Neural progenitor cell (in vitro differentiated cells): ENCODE results near the gene PPFIA2. TPM values are rescaled to one million over a fixed set of nuclear protein-coding genes. Genes with fewer than 3 reads are reported as not detected.

Experiments used
- DNase-seq: peaks from one replicate; pipeline ENCODE4 v3.0.0-alpha.2; 2016; ENCODE audit warnings: low spot score
- H2AFZ ChIP-seq: fragments of 200-600 bp; sonication (generic); replicated peaks from 2 replicates; pipeline ENCODE4 v1.6.1; 2016; ENCODE audit warnings: antibody characterized with exemption
- H3F3A ChIP-seq: fragments of 200-600 bp; sonication (generic); 2 replicates; pipeline ENCODE4 v1.6.1; 2016; ENCODE audit warnings: antibody characterized with exemption, low read depth
- H3K27ac ChIP-seq: fragments of 200-600 bp; sonication (generic); 2 replicates; pipeline ENCODE4 v1.5.1; 2016; ENCODE audit warnings: mild to moderate bottlenecking
- H3K27me3 ChIP-seq: fragments of 200-600 bp; sonication (generic); 2 replicates; pipeline ENCODE4 v1.6.1; 2016; ENCODE audit warnings: mild to moderate bottlenecking, moderate library complexity
- H3K36me3 ChIP-seq: fragments of 200-600 bp; sonication (generic); 2 replicates; pipeline ENCODE4 v1.5.1; 2016
- H3K4me1 ChIP-seq: fragments of 200-600 bp; sonication (generic); 2 replicates; pipeline ENCODE4 v1.6.1; 2016; ENCODE audit warnings: mixed run types
- H3K4me2 ChIP-seq: fragments of 200-600 bp; sonication (generic); 2 replicates; pipeline ENCODE4 v1.6.1; 2016
- H3K4me3 ChIP-seq: fragments of 200-600 bp; sonication (generic); 2 replicates; pipeline ENCODE4 v1.5.1; 2016
- H3K79me2 ChIP-seq: fragments of 200-600 bp; sonication (generic); 2 replicates; pipeline ENCODE4 v1.6.1; 2016; ENCODE audit warnings: low read depth
- H3K9ac ChIP-seq: fragments of 200-600 bp; sonication (generic); 2 replicates; pipeline ENCODE4 v1.6.1; 2016
- H3K9me3 ChIP-seq: fragments of 200-600 bp; sonication (generic); 2 replicates; pipeline ENCODE4 v1.5.1; 2016; ENCODE audit warnings: low read depth
- H4K20me1 ChIP-seq: fragments of 200-600 bp; sonication (generic); 2 replicates; pipeline ENCODE4 v1.6.1; 2016; ENCODE audit warnings: low read depth
- H3K27ac Mint-ChIP-seq: 3 replicates; pipeline ENCODE4 v1.8.0; 2021; ENCODE audit warnings: mixed read lengths
- H3K27me3 Mint-ChIP-seq: 2 replicates; pipeline ENCODE4 v1.8.0; 2022; ENCODE audit warnings: low read depth, mild to moderate bottlenecking, inconsistent platforms, moderate library complexity, mixed read lengths; ENCODE audit not compliant: insufficient read depth
- H3K36me3 Mint-ChIP-seq: 3 replicates; pipeline ENCODE4 v1.8.0; 2021; ENCODE audit warnings: mixed read lengths
- H3K4me1 Mint-ChIP-seq: 3 replicates; pipeline ENCODE4 v1.8.0; 2021; ENCODE audit warnings: mixed read lengths
- H3K4me3 Mint-ChIP-seq: 3 replicates; pipeline ENCODE4 v1.8.0; 2021; ENCODE audit warnings: mild to moderate bottlenecking, moderate library complexity, mixed read lengths
- H3K9me3 Mint-ChIP-seq: 3 replicates; pipeline ENCODE4 v1.8.0; 2020; ENCODE audit warnings: mixed read lengths
- EZH2 ChIP-seq: fragments of 200-600 bp; sonication (generic); IDR thresholded peaks from 2 replicates; pipeline ENCODE4 v1.6.1; 2017; ENCODE audit warnings: antibody characterized with exemption, mild to moderate bottlenecking, moderate library complexity
- EZH2phosphoT487 ChIP-seq: fragments of 200-600 bp; sonication (generic); IDR thresholded peaks from 2 replicates; pipeline ENCODE4 v1.6.1; 2017; ENCODE audit warnings: antibody characterized with exemption
- total RNA-seq: library from RNA; depleted of rRNA; stranded (reverse); fragments of >200 nt; gene quantifications from 2 replicates; pipeline ENCODE4 v1.2.3, GENCODE V29; 2015; ENCODE audit warnings: low replicate concordance
- TF ChIP-seq, protein P1 (sequence below): fragments of 200-600 bp; sonication (generic); IDR thresholded peaks from 2 replicates; pipeline ENCODE4 v1.5.1; 2017; ENCODE audit warnings: antibody characterized with exemption, mild to moderate bottlenecking

Gene PPFIA2
- 1.4 and 2.2 TPM in 2 replicates for total RNA-seq

- Mint-ChIP-seq H3K9me3 (peaks cover 7% of the 10 kb centered on the region), H3K27me3 (peaks cover 5% of the 10 kb centered on the region), H3K36me3 (no peaks in the 10 kb centered on the region), H3K4me3 (peak within 1 kb of the TSS; percentile 93), H3K27ac (peak within 1 kb of the TSS; percentile 5), H3K4me1 (peaks cover 9% of the 10 kb centered on the region)
- TF ChIP-seq EZH2phosphoT487 = no peak
- TF ChIP-seq, protein P1, sequence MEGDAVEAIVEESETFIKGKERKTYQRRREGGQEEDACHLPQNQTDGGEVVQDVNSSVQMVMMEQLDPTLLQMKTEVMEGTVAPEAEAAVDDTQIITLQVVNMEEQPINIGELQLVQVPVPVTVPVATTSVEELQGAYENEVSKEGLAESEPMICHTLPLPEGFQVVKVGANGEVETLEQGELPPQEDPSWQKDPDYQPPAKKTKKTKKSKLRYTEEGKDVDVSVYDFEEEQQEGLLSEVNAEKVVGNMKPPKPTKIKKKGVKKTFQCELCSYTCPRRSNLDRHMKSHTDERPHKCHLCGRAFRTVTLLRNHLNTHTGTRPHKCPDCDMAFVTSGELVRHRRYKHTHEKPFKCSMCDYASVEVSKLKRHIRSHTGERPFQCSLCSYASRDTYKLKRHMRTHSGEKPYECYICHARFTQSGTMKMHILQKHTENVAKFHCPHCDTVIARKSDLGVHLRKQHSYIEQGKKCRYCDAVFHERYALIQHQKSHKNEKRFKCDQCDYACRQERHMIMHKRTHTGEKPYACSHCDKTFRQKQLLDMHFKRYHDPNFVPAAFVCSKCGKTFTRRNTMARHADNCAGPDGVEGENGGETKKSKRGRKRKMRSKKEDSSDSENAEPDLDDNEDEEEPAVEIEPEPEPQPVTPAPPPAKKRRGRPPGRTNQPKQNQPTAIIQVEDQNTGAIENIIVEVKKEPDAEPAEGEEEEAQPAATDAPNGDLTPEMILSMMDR = no peak
- no peak for TF ChIP-seq EZH2
- no peaks in the 10 kb centered on the region for H3K9me3 ChIP-seq
- no peaks in the 10 kb centered on the region for H3K36me3 ChIP-seq
- H3K4me3 ChIP-seq = peak within 1 kb of the TSS; percentile 67
- no peak within 1 kb of the TSS for H3K27ac ChIP-seq
- H3K4me2 ChIP-seq = peak within 1 kb of the TSS; percentile 81
- H2AFZ ChIP-seq = peak within 1 kb of the TSS; percentile 100
- H4K20me1 ChIP-seq = no peaks in the 10 kb centered on the region
- H3K27me3 ChIP-seq = peaks cover 53% of the 10 kb centered on the region
- peaks cover 4% of the 10 kb centered on the region for H3K4me1 ChIP-seq
- H3K79me2 ChIP-seq = no peaks in the 10 kb centered on the region
- H3K9ac ChIP-seq = no peak within 1 kb of the TSS
- H3F3A ChIP-seq = peaks cover 13% of the 10 kb centered on the region
- DNase-seq = peak; percentile 70
Measured at GRCh38 chr12:81759190-81760051, at the start of gene PPFIA2. PPFIA2 (minus strand) TSS chr12:81759350.

- Mint-ChIP-seq H3K36me3 (no peaks in the 10 kb centered on the region), H3K4me3 (no peak overlapping the region), H3K4me1 (peaks cover 12% of the 10 kb centered on the region), H3K27me3 (peaks cover 2% of the 10 kb centered on the region), H3K27ac (peak overlapping the region; percentile 55), H3K9me3 (no peaks in the 10 kb centered on the region)
- DNase-seq = peak; percentile 9
- peaks cover 3% of the 10 kb centered on the region for H3K4me1 ChIP-seq
- no peak overlapping the region for H3K4me3 ChIP-seq
- no peak overlapping the region for H3K4me2 ChIP-seq
- H3K27me3 ChIP-seq = no peaks in the 10 kb centered on the region
- TF ChIP-seq, protein P1 = no peak
- no peak for TF ChIP-seq EZH2
- no peak for TF ChIP-seq EZH2phosphoT487
- H3K9me3 ChIP-seq = no peaks in the 10 kb centered on the region
- H3K36me3 ChIP-seq = no peaks in the 10 kb centered on the region
- H3K79me2 ChIP-seq = no peaks in the 10 kb centered on the region
- no peaks in the 10 kb centered on the region for H3F3A ChIP-seq
- no peak overlapping the region for H3K9ac ChIP-seq
- no peak overlapping the region for H3K27ac ChIP-seq
- H2AFZ ChIP-seq = peak overlapping the region; percentile 83
- H4K20me1 ChIP-seq = no peaks in the 10 kb centered on the region
Measured at GRCh38 chr12:81800298-81801148, 41.4 kb upstream of the PPFIA2 start.

DNA sequence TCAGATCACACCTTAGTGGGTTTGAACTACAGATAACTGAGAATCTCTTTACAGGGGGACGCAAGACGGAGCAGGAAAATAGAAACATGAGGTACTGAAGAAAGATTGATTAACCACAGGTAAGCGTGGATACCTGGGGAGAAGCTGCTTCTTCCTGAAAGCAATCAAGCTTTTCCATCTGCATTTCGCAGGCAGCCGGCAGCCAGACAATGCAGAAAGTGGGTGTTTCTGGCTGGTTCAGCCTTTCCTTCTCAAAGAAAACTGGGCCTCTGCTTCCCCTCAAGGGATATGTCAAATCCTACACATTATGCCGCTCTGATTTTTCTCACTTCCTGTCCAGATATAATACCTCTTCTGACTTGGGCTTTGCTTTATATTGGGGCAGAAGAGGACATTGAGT, 39.1 kb upstream of the PPFIA2 start:
- H3K9me3 ChIP-seq = no peaks in the 10 kb centered on the region
- no peak overlapping the region for H3K27ac Mint-ChIP-seq
- H3K4me3 Mint-ChIP-seq = no peak overlapping the region
- peak overlapping the region; percentile 94 for H2AFZ ChIP-seq
- H3K4me1 ChIP-seq = peaks cover 3% of the 10 kb centered on the region
- H3K79me2 ChIP-seq = no peaks in the 10 kb centered on the region
- H4K20me1 ChIP-seq = no peaks in the 10 kb centered on the region
- H3K9ac ChIP-seq = no peak overlapping the region
- H3K36me3 ChIP-seq = no peaks in the 10 kb centered on the region
- peaks cover 12% of the 10 kb centered on the region for H3K4me1 Mint-ChIP-seq
- no peaks in the 10 kb centered on the region for H3F3A ChIP-seq
- no peak overlapping the region for H3K4me3 ChIP-seq
- no peak for DNase-seq
- H3K27ac ChIP-seq = no peak overlapping the region
- no peak for TF ChIP-seq EZH2
- no peak for TF ChIP-seq EZH2phosphoT487
- TF ChIP-seq, protein P1 = no peak
- peaks cover 2% of the 10 kb centered on the region for H3K27me3 Mint-ChIP-seq
- no peaks in the 10 kb centered on the region for H3K36me3 Mint-ChIP-seq
- no peak overlapping the region for H3K4me2 ChIP-seq
- H3K27me3 ChIP-seq = no peaks in the 10 kb centered on the region
- H3K9me3 Mint-ChIP-seq = no peaks in the 10 kb centered on the region
